IPS DF 6.9 (cell line): ENCODE measurements around the gene ACADVL.

Experiments used
- DNase-seq: peaks from one replicate; pipeline ENCODE4 v3.0.0-alpha.2; 2013; ENCODE audit warnings: low read depth, low spot score
- H3K27ac ChIP-seq: one replicate; pipeline ENCODE4 v1.5.1; 2013; ENCODE audit warnings: low read length, control low read depth
- H3K27me3 ChIP-seq: 2 replicates; pipeline ENCODE4 v1.6.1; 2013; ENCODE audit warnings: mild to moderate bottlenecking, low read length; ENCODE audit not compliant: control insufficient read depth, insufficient read depth
- H3K36me3 ChIP-seq: 2 replicates; pipeline ENCODE4 v1.6.1; 2013; ENCODE audit warnings: low read length; ENCODE audit not compliant: control insufficient read depth, insufficient read depth
- H3K4me1 ChIP-seq: 2 replicates; pipeline ENCODE4 v1.6.1; 2013; ENCODE audit warnings: low read length; ENCODE audit not compliant: control insufficient read depth, insufficient read depth
- H3K4me3 ChIP-seq: 2 replicates; pipeline ENCODE4 v1.5.1; 2013; ENCODE audit warnings: mild to moderate bottlenecking, low read length
- H3K9me3 ChIP-seq: 2 replicates; pipeline ENCODE4 v1.6.1; 2013; ENCODE audit warnings: low read length, inconsistent platforms; ENCODE audit not compliant: control insufficient read depth, insufficient read depth
- WGBS: extraction: QIAGEN DNeasy Blood & Tissue Kit; methylation state at CpG from one replicate; pipeline ENCODE4 v1.1.7; 2013; ENCODE audit warnings: mixed read lengths, missing lambda C conversion rate; ENCODE audit not compliant: insufficient read length, insufficient coverage; 5-methylcytosine and 5-hydroxymethylcytosine counted together

ACADVL gene

GRCh38 chr17:7224110-7224509 lies 4.4 kb downstream of the ACADVL start:
- DNase-seq = no peak
- Histone ChIP-seq H3K4me3 (no peak overlapping the region), H3K4me1 (no peaks in the 10 kb centered on the region; the same call in 1 of the 2 replicates), H3K27ac (no peak overlapping the region), H3K36me3 (peaks cover 56% of the 10 kb centered on the region), H3K9me3 (no peaks in the 10 kb centered on the region), H3K27me3 (no peaks in the 10 kb centered on the region)
- WGBS = no CpG with 5 or more reads among the region's 10 CpGs

DNA sequence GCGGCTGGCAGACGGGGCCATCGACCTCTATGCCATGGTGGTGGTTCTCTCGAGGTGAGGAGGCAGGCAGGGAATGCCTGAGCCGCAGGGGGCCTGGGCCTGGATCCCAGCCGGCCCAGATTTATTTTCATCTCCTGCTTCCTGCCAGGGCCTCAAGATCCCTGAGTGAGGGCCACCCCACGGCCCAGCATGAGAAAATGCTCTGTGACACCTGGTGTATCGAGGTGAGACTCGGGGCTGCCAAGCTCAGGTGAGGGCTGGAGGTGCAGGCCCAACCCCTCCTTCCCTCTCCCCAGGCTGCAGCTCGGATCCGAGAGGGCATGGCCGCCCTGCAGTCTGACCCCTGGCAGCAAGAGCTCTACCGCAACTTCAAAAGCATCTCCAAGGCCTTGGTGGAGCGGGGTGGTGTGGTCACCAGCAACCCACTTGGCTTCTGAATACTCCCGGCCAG lies 4.9 kb downstream of the ACADVL start:
- DNase-seq = no peak
- whole genome bisulfite sequencing = no CpG with 5 or more reads among the region's 15 CpGs
- Histone ChIP-seq H3K27me3 (no peaks in the 10 kb centered on the region), H3K4me3 (no peak overlapping the region), H3K36me3 (peaks cover 60% of the 10 kb centered on the region), H3K9me3 (no peaks in the 10 kb centered on the region), H3K4me1 (no peaks in the 10 kb centered on the region; the same call in 1 of the 2 replicates), H3K27ac (no peak overlapping the region)

DNA sequence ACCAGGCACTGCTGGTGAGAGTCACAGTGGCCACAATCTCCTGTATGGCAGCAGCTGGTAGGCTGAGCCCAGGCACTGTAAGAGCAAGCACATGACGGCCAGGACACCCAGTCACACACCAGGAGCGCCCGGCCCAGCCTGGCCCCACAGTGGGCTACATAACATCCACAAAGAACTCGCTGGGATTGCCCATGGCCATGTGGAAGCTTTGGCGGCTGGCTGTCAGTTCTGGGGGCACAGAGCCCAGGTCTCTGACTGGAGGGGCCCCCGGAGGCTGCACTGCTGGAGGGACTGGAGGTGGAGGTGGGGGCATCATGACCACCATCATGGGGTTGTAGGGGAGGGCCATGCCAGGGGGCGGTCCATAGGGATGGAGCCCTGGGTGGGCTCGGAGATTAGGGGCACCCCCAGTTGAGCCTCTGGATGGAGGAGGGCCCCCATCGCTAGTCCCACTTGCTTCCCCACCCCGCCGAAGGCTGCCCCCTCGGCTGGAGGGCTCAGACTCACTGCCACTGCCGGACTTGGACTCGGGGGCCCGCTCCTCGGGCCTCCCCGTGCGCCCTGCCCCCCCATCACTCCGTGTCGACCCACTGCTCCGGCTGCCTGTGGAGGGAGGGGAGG lies 6.1 kb downstream of the ACADVL start:
- no peaks in the 10 kb centered on the region for H3K27me3 ChIP-seq
- no CpG with 5 or more reads among the region's 21 CpGs for WGBS
- peaks cover 65% of the 10 kb centered on the region for H3K36me3 ChIP-seq
- no peaks in the 10 kb centered on the region for H3K9me3 ChIP-seq
- no peak for DNase-seq
- no peak overlapping the region for H3K4me3 ChIP-seq
- no peak overlapping the region for H3K27ac ChIP-seq
- H3K4me1 ChIP-seq = no peaks in the 10 kb centered on the region; the same call in 1 of the 2 replicates

DNA sequence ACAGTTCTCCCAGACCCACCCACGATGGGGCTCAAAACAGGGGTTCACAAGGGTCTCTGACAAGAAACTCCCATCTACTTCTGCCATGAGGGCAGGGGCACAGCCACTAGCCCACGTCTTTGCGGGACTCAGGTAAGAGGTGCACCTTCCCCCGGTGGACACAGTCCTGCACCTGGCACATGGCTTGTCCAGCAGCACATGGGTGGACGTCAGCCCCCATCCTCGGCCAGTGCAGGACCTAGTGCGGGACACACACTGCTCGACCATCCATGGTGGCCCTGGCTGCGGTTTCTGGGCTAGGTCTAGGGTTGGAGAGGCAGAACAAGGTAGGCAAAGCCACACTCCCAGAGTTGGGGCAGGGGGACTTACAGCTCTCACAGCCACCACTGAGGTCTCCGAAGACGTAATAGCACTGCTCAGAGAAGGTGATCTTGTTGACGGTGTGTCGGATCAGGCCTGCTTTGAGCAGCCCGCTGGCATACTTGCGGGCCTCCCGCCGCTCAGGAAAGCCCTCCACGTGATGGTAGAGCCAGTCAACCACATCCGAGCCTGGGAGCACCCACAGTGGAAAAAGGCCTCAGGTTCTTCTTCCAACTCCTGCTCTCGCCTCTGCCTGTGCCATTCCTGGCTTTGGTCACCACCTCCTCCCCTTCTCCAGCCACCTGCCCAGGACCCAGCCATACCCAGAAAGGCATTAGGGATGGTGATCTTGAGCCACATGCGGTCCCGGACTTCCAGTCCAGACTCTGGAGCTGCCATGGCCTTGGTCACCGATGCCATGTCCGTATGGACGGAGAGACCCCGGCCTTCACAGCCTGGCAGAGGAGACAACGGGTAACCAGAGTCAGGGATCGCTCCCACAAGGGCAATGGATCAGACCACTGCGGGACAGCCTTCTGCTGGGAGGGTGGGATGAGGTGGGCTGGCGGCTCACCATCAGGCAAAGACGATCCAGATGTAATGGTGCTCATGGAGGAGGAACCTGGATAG lies 7.3 kb downstream of the ACADVL start:
- H3K4me3 ChIP-seq = no peak overlapping the region
- no peaks in the 10 kb centered on the region for H3K9me3 ChIP-seq
- no peak overlapping the region for H3K27ac ChIP-seq
- H3K27me3 ChIP-seq = no peaks in the 10 kb centered on the region
- peaks cover 60% of the 10 kb centered on the region for H3K36me3 ChIP-seq
- no peaks in the 10 kb centered on the region; the same call in 1 of the 2 replicates for H3K4me1 ChIP-seq
- no peak for DNase-seq
- no CpG with 5 or more reads among the region's 31 CpGs for WGBS

- no peak for DNase-seq
- H3K27me3 ChIP-seq = no peaks in the 10 kb centered on the region
- H3K4me3 ChIP-seq = no peak overlapping the region
- H3K4me1 ChIP-seq = no peaks in the 10 kb centered on the region; the same call in 1 of the 2 replicates
- no peaks in the 10 kb centered on the region for H3K9me3 ChIP-seq
- H3K36me3 ChIP-seq = peaks cover 44% of the 10 kb centered on the region
- no peak overlapping the region for H3K27ac ChIP-seq
- no CpG with 5 or more reads among the region's 14 CpGs for WGBS
Observed at GRCh38 chr17:7228920-7229319, 9.2 kb downstream of the ACADVL start.

DNA sequence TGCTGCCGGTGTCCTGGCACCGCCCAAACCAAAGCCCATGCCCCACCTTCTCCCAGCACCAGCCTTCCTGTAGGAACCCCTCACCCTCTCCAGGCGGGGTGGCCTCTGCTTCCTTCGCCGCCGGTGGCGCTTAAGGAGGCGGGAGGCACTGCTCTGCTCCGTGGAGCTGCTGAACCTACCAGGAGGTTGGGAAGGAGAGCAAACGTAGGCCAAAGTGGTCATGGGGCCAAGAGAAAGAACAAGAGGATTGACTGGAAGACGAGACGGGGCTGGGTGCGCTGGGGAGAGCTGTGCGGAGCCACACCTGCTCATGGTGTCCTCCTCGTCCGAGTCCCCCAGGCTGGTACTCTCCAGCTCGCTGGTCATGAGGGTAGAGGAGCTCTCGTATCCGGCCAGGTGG lies 9.8 kb downstream of the ACADVL start:
- no peak overlapping the region for H3K27ac ChIP-seq
- H3K4me1 ChIP-seq = no peaks in the 10 kb centered on the region; the same call in 1 of the 2 replicates
- WGBS = no CpG with 5 or more reads among the region's 19 CpGs
- H3K4me3 ChIP-seq = no peak overlapping the region
- H3K27me3 ChIP-seq = no peaks in the 10 kb centered on the region
- no peaks in the 10 kb centered on the region for H3K9me3 ChIP-seq
- H3K36me3 ChIP-seq = peaks cover 39% of the 10 kb centered on the region
- DNase-seq = no peak

DNA sequence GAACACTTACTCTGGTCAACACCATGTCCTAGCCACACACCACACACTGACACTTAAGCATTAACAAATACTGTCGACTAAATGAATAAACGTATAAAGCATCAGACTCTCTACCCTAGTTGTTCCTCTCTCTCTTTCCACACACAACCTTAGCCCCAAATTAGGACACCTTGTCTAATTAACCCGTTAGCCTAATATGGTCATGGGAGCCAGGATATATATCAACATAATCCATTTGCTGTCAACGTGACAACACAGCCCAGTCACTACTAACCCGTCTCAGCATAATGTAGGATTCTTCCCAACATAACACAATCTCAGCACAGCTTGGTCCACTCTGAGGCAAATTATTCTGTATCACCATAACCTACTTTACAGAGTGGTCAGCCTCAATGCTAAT lies 12.4 kb downstream of the ACADVL start:
- no CpG with 5 or more reads among the region's 5 CpGs for WGBS
- Histone ChIP-seq H3K4me3 (no peak overlapping the region), H3K36me3 (peaks cover 41% of the 10 kb centered on the region), H3K27me3 (no peaks in the 10 kb centered on the region), H3K4me1 (0 out of 2 replicates have a peak, but pooled peaks cover 2% of the 10 kb centered on the region), H3K27ac (no peak overlapping the region), H3K9me3 (no peaks in the 10 kb centered on the region)
- DNase-seq = no peak

- Histone ChIP-seq H3K9me3 (no peaks in the 10 kb centered on the region), H3K27ac (no peak overlapping the region), H3K4me3 (peak overlapping the region; percentile 85), H3K27me3 (no peaks in the 10 kb centered on the region), H3K36me3 (peaks cover 29% of the 10 kb centered on the region), H3K4me1 (0 out of 2 replicates have a peak, but pooled peaks cover 2% of the 10 kb centered on the region)
- DNase-seq = no peak
- no CpG with 5 or more reads among the region's 9 CpGs for WGBS
Observed at GRCh38 chr17:7233701-7234082, 14.0 kb downstream of the ACADVL start.

- Histone ChIP-seq H3K4me1 (0 out of 2 replicates have a peak, but pooled peaks cover 2% of the 10 kb centered on the region), H3K27ac (no peak within 1 kb of the TSS), H3K36me3 (peaks cover 24% of the 10 kb centered on the region), H3K4me3 (peak within 1 kb of the TSS; percentile 85), H3K9me3 (no peaks in the 10 kb centered on the region), H3K27me3 (no peaks in the 10 kb centered on the region)
- DNase-seq = peak; percentile 84
- WGBS = no CpG with 5 or more reads among the region's 72 CpGs
Observed at GRCh38 chr17:7234083-7234951, 14.6 kb downstream of the ACADVL start, which contains the start of gene DVL2. TSS of gene DVL2 (minus strand) at chr17:7234517. CDS start at chr17:7234262, 255 bp downstream.
